Neural crest cell (in vitro differentiated cells): ENCODE measurements around the gene SRP14. TPM values are rescaled to one million over a fixed set of nuclear protein-coding genes. Genes with fewer than 3 reads are reported as not detected.
A peak's percentile ranks its signal among the peaks of the same experiment; 100 is the strongest.
"Not testable (repeated sequence)": the region's sequence is repeated elsewhere in the genome, so short reads cannot be mapped to it uniquely, and the experiment has no call there.

Experiments used
- DNase-seq: peaks from one replicate; pipeline ENCODE4 v3.0.0; 2021; ENCODE audit warnings: low read depth, mixed read lengths, low spot score
- H3K27ac Mint-ChIP-seq: one replicate; pipeline ENCODE4 v1.8.0; 2021; ENCODE audit warnings: mild to moderate bottlenecking, mixed read lengths; ENCODE audit not compliant: unreplicated experiment
- H3K27me3 Mint-ChIP-seq: 2 replicates; pipeline ENCODE4 v1.8.0; 2021; ENCODE audit warnings: low read depth, mild to moderate bottlenecking, mixed read lengths
- H3K36me3 Mint-ChIP-seq: 2 replicates; pipeline ENCODE4 v1.8.0; 2021; ENCODE audit warnings: low read depth, mild to moderate bottlenecking, mixed read lengths
- H3K4me1 Mint-ChIP-seq: 2 replicates; pipeline ENCODE4 v1.8.0; 2021; ENCODE audit warnings: mixed read lengths
- H3K4me3 Mint-ChIP-seq: one replicate; pipeline ENCODE4 v1.8.0; 2021; ENCODE audit warnings: mild to moderate bottlenecking, mixed read lengths
- H3K9me3 Mint-ChIP-seq: 2 replicates; pipeline ENCODE4 v1.8.0; 2021; ENCODE audit warnings: mixed read lengths
- CTCF ChIP-seq: fragments of 200-600 bp; sonication (generic); conservative IDR thresholded peaks from 2 replicates; pipeline ENCODE4 v1.5.0; 2021; ENCODE audit warnings: antibody characterized with exemption, mild to moderate bottlenecking
- total RNA-seq: library from RNA; stranded (reverse); gene quantifications from 2 replicates; pipeline ENCODE4 v1.2.1, GENCODE V29; 2021

SRP14 gene
- total RNA-seq, 1 donor from 2014 or later, result 229 TPM

GRCh38 chr15:40029979-40030893 lies 8.7 kb downstream of the SRP14 start:
- H3K36me3 Mint-ChIP-seq, result peaks cover 17% of the 10 kb centered on the region
- TF ChIP-seq CTCF, result peak; percentile 73
- H3K27me3 Mint-ChIP-seq, result no peaks in the 10 kb centered on the region
- no peak for DNase-seq
- H3K4me3 Mint-ChIP-seq, result no peak overlapping the region
- H3K9me3 Mint-ChIP-seq, result no peaks in the 10 kb centered on the region
- H3K27ac Mint-ChIP-seq, result peak overlapping the region; percentile 35
- peaks cover 24% of the 10 kb centered on the region for H3K4me1 Mint-ChIP-seq

GRCh38 chr15:40028853-40029252 lies 10.1 kb downstream of the SRP14 start:
- Mint-ChIP-seq H3K4me1 (peaks cover 24% of the 10 kb centered on the region), H3K27ac (no peak overlapping the region), H3K9me3 (no peaks in the 10 kb centered on the region), H3K4me3 (peak overlapping the region; percentile 23), H3K36me3 (peaks cover 23% of the 10 kb centered on the region), H3K27me3 (no peaks in the 10 kb centered on the region)
- TF ChIP-seq CTCF, result no peak
- DNase-seq, result no peak

- no peak overlapping the region for H3K4me3 Mint-ChIP-seq
- no peaks in the 10 kb centered on the region for H3K9me3 Mint-ChIP-seq
- H3K27ac Mint-ChIP-seq, result peak overlapping the region; percentile 6
- no peak for DNase-seq
- H3K27me3 Mint-ChIP-seq, result no peaks in the 10 kb centered on the region
- TF ChIP-seq CTCF, result no peak
- peaks cover 28% of the 10 kb centered on the region for H3K36me3 Mint-ChIP-seq
- H3K4me1 Mint-ChIP-seq, result peaks cover 24% of the 10 kb centered on the region
Measured at GRCh38 chr15:40028193-40028592, 10.8 kb downstream of the SRP14 start.

GRCh38 chr15:40016224-40016865 lies 22.6 kb downstream of the SRP14 start:
- H3K9me3 Mint-ChIP-seq, result peaks cover 12% of the 10 kb centered on the region
- no peaks in the 10 kb centered on the region for H3K27me3 Mint-ChIP-seq
- H3K4me1 Mint-ChIP-seq, result peaks cover 4% of the 10 kb centered on the region
- TF ChIP-seq CTCF, result no peak
- no peak overlapping the region for H3K27ac Mint-ChIP-seq
- no peak for DNase-seq
- H3K4me3 Mint-ChIP-seq, result no peak overlapping the region
- peaks cover 64% of the 10 kb centered on the region for H3K36me3 Mint-ChIP-seq

GRCh38 chr15:40014390-40014789 lies 24.6 kb downstream of the SRP14 start:
- H3K4me3 Mint-ChIP-seq, result no peak overlapping the region
- no peak overlapping the region for H3K27ac Mint-ChIP-seq
- peaks cover 17% of the 10 kb centered on the region for H3K4me1 Mint-ChIP-seq
- TF ChIP-seq CTCF, result no peak
- peaks cover 12% of the 10 kb centered on the region for H3K9me3 Mint-ChIP-seq
- no peaks in the 10 kb centered on the region for H3K27me3 Mint-ChIP-seq
- H3K36me3 Mint-ChIP-seq, result peaks cover 56% of the 10 kb centered on the region
- no peak for DNase-seq

GRCh38 chr15:40013372-40013771 lies 25.6 kb downstream of the SRP14 start:
- peaks cover 12% of the 10 kb centered on the region for H3K9me3 Mint-ChIP-seq
- peaks cover 58% of the 10 kb centered on the region for H3K36me3 Mint-ChIP-seq
- H3K27me3 Mint-ChIP-seq, H3K4me3 Mint-ChIP-seq, H3K27ac Mint-ChIP-seq, DNase-seq: not testable (repeated sequence)
- peaks cover 17% of the 10 kb centered on the region for H3K4me1 Mint-ChIP-seq
